H9 (cell line): ENCODE measurements around the gene CNDP1. TPM values are rescaled to one million over a fixed set of nuclear protein-coding genes. Genes with fewer than 3 reads are reported as not detected.

ENCODE experiments used
- DNase-seq: peaks from one replicate; pipeline ENCODE4 v3.0.0-alpha.2; 2017
- H2AFZ ChIP-seq: one replicate; pipeline ENCODE4 v1.6.1; 2013; ENCODE audit warnings: mild to moderate bottlenecking, low read length, control low read depth, moderate library complexity
- H2AK5ac ChIP-seq: 2 replicates; pipeline ENCODE4 v1.6.1; 2013; ENCODE audit warnings: low read length, control low read depth, mixed read lengths; ENCODE audit not compliant: insufficient read length
- H2BK120ac ChIP-seq: one replicate; pipeline ENCODE4 v1.6.1; 2013; ENCODE audit warnings: low read depth, mild to moderate bottlenecking, low read length, control low read depth, inconsistent platforms; ENCODE audit not compliant: poor library complexity, severe bottlenecking
- H2BK12ac ChIP-seq: 2 replicates; pipeline ENCODE4 v1.6.1; 2013; ENCODE audit warnings: low read length, control low read depth, mixed read lengths, low read depth; ENCODE audit not compliant: insufficient read length
- H2BK15ac ChIP-seq: 2 replicates; pipeline ENCODE4 v1.6.1; 2013; ENCODE audit warnings: low read depth, low read length, control low read depth
- H2BK20ac ChIP-seq: one replicate; pipeline ENCODE4 v1.6.1; 2013; ENCODE audit warnings: low read depth, mild to moderate bottlenecking, low read length, control low read depth, inconsistent platforms; ENCODE audit not compliant: poor library complexity, severe bottlenecking
- H2BK5ac ChIP-seq: 2 replicates; pipeline ENCODE4 v1.6.1; 2013; ENCODE audit warnings: low read length, control low read depth, mixed read lengths; ENCODE audit not compliant: insufficient read length
- H3K14ac ChIP-seq: 2 replicates; pipeline ENCODE4 v1.6.1; 2013; ENCODE audit warnings: low read length, control low read depth; ENCODE audit not compliant: insufficient read depth
- H3K18ac ChIP-seq: 2 replicates; pipeline ENCODE4 v1.6.1; 2013; ENCODE audit warnings: low read depth, mild to moderate bottlenecking, mixed read lengths, low read length, control low read depth; ENCODE audit not compliant: insufficient read length
- H3K23ac ChIP-seq: 2 replicates; pipeline ENCODE4 v1.6.1; 2013; ENCODE audit warnings: low read length, control low read depth, mixed read lengths, low read depth; ENCODE audit not compliant: insufficient read length
- H3K23me2 ChIP-seq: 2 replicates; pipeline ENCODE4 v1.6.1; 2013; ENCODE audit warnings: low read depth, mild to moderate bottlenecking, mixed read lengths, low read length, control low read depth; ENCODE audit not compliant: insufficient read length, poor library complexity, severe bottlenecking
- H3K27ac ChIP-seq: 2 replicates; pipeline ENCODE4 v1.5.1; 2013; ENCODE audit warnings: low read length, control low read depth, mixed read lengths, low read depth; ENCODE audit not compliant: insufficient read length
- H3K27me3 ChIP-seq: 2 replicates; pipeline ENCODE4 v1.6.1; 2013; ENCODE audit warnings: low read length, control low read depth, inconsistent platforms; ENCODE audit not compliant: insufficient read depth
- H3K4ac ChIP-seq: 2 replicates; pipeline ENCODE4 v1.6.1; 2013; ENCODE audit warnings: low read depth, mild to moderate bottlenecking, control low read depth, inconsistent platforms, low read length, moderate library complexity
- H3K4me1 ChIP-seq: 2 replicates; pipeline ENCODE4 v1.6.1; 2013; ENCODE audit warnings: low read length, control low read depth, inconsistent platforms; ENCODE audit not compliant: insufficient read depth
- H3K4me2 ChIP-seq: 2 replicates; pipeline ENCODE4 v1.6.1; 2013; ENCODE audit warnings: low read length, control low read depth, mixed read lengths; ENCODE audit not compliant: insufficient read length, insufficient read depth
- H3K56ac ChIP-seq: 2 replicates; pipeline ENCODE4 v1.6.1; 2013; ENCODE audit warnings: low read depth, mild to moderate bottlenecking, mixed read lengths, low read length, control low read depth; ENCODE audit not compliant: insufficient read length
- H3K79me1 ChIP-seq: 2 replicates; pipeline ENCODE4 v1.6.1; 2013; ENCODE audit warnings: low read depth, mild to moderate bottlenecking, moderate library complexity, low read length, control low read depth, inconsistent platforms; ENCODE audit not compliant: insufficient read depth, poor library complexity, severe bottlenecking
- H3K79me2 ChIP-seq: 2 replicates; pipeline ENCODE4 v1.6.1; 2013; ENCODE audit warnings: low read length, control low read depth, inconsistent platforms; ENCODE audit not compliant: insufficient read depth
- H3K9ac ChIP-seq: 2 replicates; pipeline ENCODE4 v1.6.1; 2013; ENCODE audit warnings: low read length, control low read depth, mixed read lengths; ENCODE audit not compliant: insufficient read length; ENCODE audit errors: extremely low read depth
- H3K9me3 ChIP-seq: one replicate; pipeline ENCODE4 v1.6.1; 2013; ENCODE audit warnings: low read depth, low read length, inconsistent platforms; ENCODE audit not compliant: control insufficient read depth
- H3T11ph ChIP-seq: one replicate; pipeline ENCODE4 v1.6.1; 2013; ENCODE audit warnings: mild to moderate bottlenecking, low read length, control low read depth, inconsistent platforms
- H4K20me1 ChIP-seq: one replicate; pipeline ENCODE4 v1.6.1; 2013; ENCODE audit not compliant: control insufficient read depth, insufficient read length, insufficient read depth
- H4K5ac ChIP-seq: 2 replicates; pipeline ENCODE4 v1.6.1; 2013; ENCODE audit warnings: low read depth, mild to moderate bottlenecking, mixed read lengths, low read length, control low read depth; ENCODE audit not compliant: insufficient read length
- H4K8ac ChIP-seq: replicated peaks from 2 replicates; pipeline ENCODE4 v1.6.1; 2013; ENCODE audit warnings: low read length, control low read depth, mixed read lengths, low read depth; ENCODE audit not compliant: insufficient read length
- H4K91ac ChIP-seq: 2 replicates; pipeline ENCODE4 v1.6.1; 2013; ENCODE audit warnings: low read depth, mild to moderate bottlenecking, moderate library complexity, mixed read lengths, low read length, control low read depth; ENCODE audit not compliant: insufficient read length
- H3K27ac Mint-ChIP-seq, 3 experiments: 2 replicates in 2 of 3; 3 replicates in 1 of 3; pipeline ENCODE4 v1.8.0; 2020 to 2021; ENCODE audit warnings: mixed read lengths in 3 of 3, mild to moderate bottlenecking in 1 of 3, moderate library complexity in 1 of 3
- H3K27me3 Mint-ChIP-seq: 2 replicates; pipeline ENCODE4 v1.8.0; 2021; ENCODE audit warnings: low read depth, mild to moderate bottlenecking, moderate library complexity, mixed read lengths
- H3K36me3 Mint-ChIP-seq, 3 experiments: 2 replicates in 2 of 3; 3 replicates in 1 of 3; pipeline ENCODE4 v1.8.0; 2020 to 2021; ENCODE audit warnings: low read depth in 3 of 3, mixed read lengths in 3 of 3; ENCODE audit not compliant: insufficient read depth in 1 of 3
- H3K4me1 Mint-ChIP-seq, 2 experiments: 2 replicates each; pipeline ENCODE4 v1.8.0; 2020; ENCODE audit warnings: mixed read lengths in 2 of 2
- H3K4me3 Mint-ChIP-seq, 2 experiments: 2 replicates in 1 of 2; 3 replicates in 1 of 2; pipeline ENCODE4 v1.8.0; 2020 to 2021; ENCODE audit warnings: mild to moderate bottlenecking in 2 of 2, mixed read lengths in 2 of 2, moderate library complexity in 1 of 2
- H3K9me3 Mint-ChIP-seq, 2 experiments: 2 replicates in 1 of 2; 3 replicates in 1 of 2; pipeline ENCODE4 v1.8.0; 2020; ENCODE audit warnings: mild to moderate bottlenecking in 2 of 2, mixed read lengths in 2 of 2, moderate library complexity in 1 of 2
- CTCF ChIP-seq: fragments of 200-600 bp; sonication (generic); conservative IDR thresholded peaks from 3 replicates; pipeline ENCODE4 v1.8.0; 2021; ENCODE audit warnings: antibody characterized with exemption, mild to moderate bottlenecking
- WGBS: extraction: QIAGEN DNeasy Blood & Tissue Kit; methylation state at CpG from one replicate; pipeline ENCODE4 v1.1.7; 2013; ENCODE audit warnings: missing lambda C conversion rate, low lambda C conversion rate, mixed read lengths; ENCODE audit not compliant: insufficient read length; ENCODE audit errors: extremely low coverage; 5-methylcytosine and 5-hydroxymethylcytosine counted together
- total RNA-seq: library from RNA; stranded (reverse); gene quantifications from 2 replicates; pipeline ENCODE4 v1.2.1, GENCODE V29; 2021

CNDP1 gene
- total RNA-seq, 1 experiment from 2014 or later: not detected

GRCh38 chr18:74515620-74516231 lies 18.6 kb upstream of the CNDP1 start:
- H2BK15ac ChIP-seq: no peak overlapping the region
- no CpG with 5 or more reads among the region's 13 CpGs for whole genome bisulfite sequencing
- H3K27me3 Mint-ChIP-seq: no peaks in the 10 kb centered on the region

More at GRCh38 chr18:74515620-74516231, 18.6 kb upstream of the CNDP1 start:
- H3K9me3 ChIP-seq: no peaks in the 10 kb centered on the region
- H3K79me1 ChIP-seq: no peaks in the 10 kb centered on the region
- H2AFZ ChIP-seq: no peak overlapping the region
- no peak overlapping the region for H4K91ac ChIP-seq
- H2AK5ac ChIP-seq: no peak overlapping the region
- no peak for TF ChIP-seq CTCF
- no peak overlapping the region for H3K4me3 Mint-ChIP-seq
- no peak overlapping the region for H2BK20ac ChIP-seq
- no peaks in the 10 kb centered on the region for H3K79me2 ChIP-seq
- no peak overlapping the region for H4K5ac ChIP-seq
- H3T11ph ChIP-seq: no peak overlapping the region
- no peak overlapping the region for H3K14ac ChIP-seq
- peaks cover 0 to 2% of the 10 kb centered on the region in 2 experiments; a peak in 2 of 5 replicates for H3K9me3 Mint-ChIP-seq
- no peak overlapping the region for H2BK120ac ChIP-seq
- no peak overlapping the region for H2BK12ac ChIP-seq
- no peaks in the 10 kb centered on the region for H3K23me2 ChIP-seq
- H3K18ac ChIP-seq: no peak overlapping the region
- no peak overlapping the region for H3K4me2 ChIP-seq
- no peak overlapping the region for H2BK5ac ChIP-seq
- no peaks in the 10 kb centered on the region for H4K20me1 ChIP-seq
- H3K9ac ChIP-seq: no peak overlapping the region
- H3K27ac ChIP-seq: no peak overlapping the region
- H3K4ac ChIP-seq: no peak overlapping the region
- H3K27ac Mint-ChIP-seq: no peak overlapping the region; a peak in 1 of 7 replicates
- H3K36me3 Mint-ChIP-seq: peaks cover 65 to 91% (median 78%) of the 10 kb centered on the region in 3 experiments
- H3K56ac ChIP-seq: no peak overlapping the region
- no peak overlapping the region for H4K8ac ChIP-seq
- H3K4me1 ChIP-seq: no peaks in the 10 kb centered on the region
- H3K27me3 ChIP-seq: no peaks in the 10 kb centered on the region
- no peak overlapping the region for H3K23ac ChIP-seq
- no peak for DNase-seq
- H3K4me1 Mint-ChIP-seq: no peaks in the 10 kb centered on the region
